Measurements from ENCODE around the gene HBEGF.

The HBEGF gene

GRCh38 chr5:140346348-140347221, at the start of gene HBEGF:
Gene HBEGF (minus strand): TSS chr5:140346603. CDS start chr5:140346328, 275 bp downstream.
- peak; percentile 75 for DNase-seq (ENCODE audit: low spot score)

- no peak for DNase-seq (ENCODE audit: low spot score)
Measured at GRCh38 chr5:140393738-140394137, 47.3 kb upstream of the HBEGF start.

- no peak for DNase-seq (ENCODE audit: low spot score)
Measured at GRCh38 chr5:140391732-140392131, 45.3 kb upstream of the HBEGF start.

- DNase-seq (ENCODE audit: low spot score) = no peak
Measured at GRCh38 chr5:140391312-140391711, 44.9 kb upstream of the HBEGF start.

- DNase-seq (ENCODE audit: low spot score) = no peak
Measured at GRCh38 chr5:140388052-140388451, 41.6 kb upstream of the HBEGF start.

GRCh38 chr5:140383300-140383699, 36.9 kb upstream of the HBEGF start:
- no peak for DNase-seq (ENCODE audit: low spot score)

GRCh38 chr5:140382866-140383265, 36.5 kb upstream of the HBEGF start:
- no peak for DNase-seq (ENCODE audit: low spot score)

GRCh38 chr5:140381972-140382371, 35.6 kb upstream of the HBEGF start:
- DNase-seq (ENCODE audit: low spot score) = no peak

GRCh38 chr5:140381351-140381750, 34.9 kb upstream of the HBEGF start:
- DNase-seq (ENCODE audit: low spot score) = no peak

- DNase-seq (ENCODE audit: low spot score) = no peak
Measured at GRCh38 chr5:140372971-140373487, 26.6 kb upstream of the HBEGF start.

- no peak for DNase-seq (ENCODE audit: low spot score)
Measured at GRCh38 chr5:140371356-140372151, 25.2 kb upstream of the HBEGF start.

- DNase-seq (ENCODE audit: low spot score) = no peak
Measured at GRCh38 chr5:140367256-140368013, 21.0 kb upstream of the HBEGF start.

- no peak for DNase-seq (ENCODE audit: low spot score)
Measured at GRCh38 chr5:140366589-140367255, 20.3 kb upstream of the HBEGF start.

GRCh38 chr5:140365941-140366340, 19.5 kb upstream of the HBEGF start:
- DNase-seq (ENCODE audit: low spot score) = no peak

- DNase-seq (ENCODE audit: low spot score) = no peak
Measured at GRCh38 chr5:140365282-140365681, 18.9 kb upstream of the HBEGF start.

- DNase-seq (ENCODE audit: low spot score) = no peak
Measured at GRCh38 chr5:140364472-140364765, 18.0 kb upstream of the HBEGF start.

GRCh38 chr5:140363631-140364471, 17.4 kb upstream of the HBEGF start:
- no peak for DNase-seq (ENCODE audit: low spot score)

GRCh38 chr5:140362875-140363630, 16.6 kb upstream of the HBEGF start:
- peak; percentile 76 for DNase-seq (ENCODE audit: low spot score)

- no peak for DNase-seq (ENCODE audit: low spot score)
Measured at GRCh38 chr5:140362311-140362710, 15.9 kb upstream of the HBEGF start.

- no peak for DNase-seq (ENCODE audit: low spot score)
Measured at GRCh38 chr5:140361901-140362300, 15.5 kb upstream of the HBEGF start.

All from HuH-7.5 (cell line).